H1 (cell line): ENCODE measurements around the gene TLE1. TPM values are rescaled to one million over a fixed set of nuclear protein-coding genes. Genes with fewer than 3 reads are reported as not detected.

Experiments used
- ATF3 ChIP-seq: IDR thresholded peaks from 2 replicates; pipeline ENCODE4 v1.6.1; 2011; ENCODE audit warnings: low read depth, mild to moderate bottlenecking, low read length; ENCODE audit not compliant: insufficient read depth
- BACH1 ChIP-seq: IDR thresholded peaks from 2 replicates; pipeline ENCODE4 v1.6.1; 2012; ENCODE audit warnings: low read length, improper control_type of control experiment
- BCL11A ChIP-seq, 2 experiments: IDR thresholded peaks; one replicate each; pipeline ENCODE4 v1.6.1; 2011; ENCODE audit warnings: low read depth in 2 of 2, low read length in 2 of 2, mild to moderate bottlenecking in 2 of 2
- CBX5 ChIP-seq: fragments of 300-800, 300-1000 bp; sonication (generic); IDR thresholded peaks from 2 replicates; pipeline ENCODE4 v1.7.1; 2016; ENCODE audit warnings: antibody characterized with exemption, low read length, low read depth
- CHD1 ChIP-seq: IDR thresholded peaks from 2 replicates; pipeline ENCODE4 v1.6.1; 2012; ENCODE audit warnings: low read depth, low read length, improper control_type of control experiment
- CHD2 ChIP-seq: IDR thresholded peaks from 2 replicates; pipeline ENCODE4 v1.6.1; 2012; ENCODE audit warnings: low read length, improper control_type of control experiment
- EGR1 ChIP-seq: IDR thresholded peaks from 2 replicates; pipeline ENCODE4 v1.6.1; 2011; ENCODE audit warnings: low read depth, low read length, borderline replicate concordance
- FOSL1 ChIP-seq: IDR thresholded peaks from 2 replicates; pipeline ENCODE4 v1.6.1; 2011; ENCODE audit warnings: mild to moderate bottlenecking, low read depth, low read length, moderate library complexity; ENCODE audit not compliant: insufficient read depth
- GABPA ChIP-seq: IDR thresholded peaks from 2 replicates; pipeline ENCODE4 v1.6.1; 2011; ENCODE audit warnings: mild to moderate bottlenecking, low read length, moderate library complexity, borderline replicate concordance; ENCODE audit not compliant: insufficient read depth
- GTF2F1 ChIP-seq: IDR thresholded peaks from 2 replicates; pipeline ENCODE4 v1.6.1; 2012; ENCODE audit warnings: low read depth, low read length, improper control_type of control experiment, borderline replicate concordance
- HDAC2 ChIP-seq, 2 experiments: fragments of 300-600 bp in 1 of 2; sonication (generic) in 1 of 2; IDR thresholded peaks; 2 replicates each; pipeline ENCODE4 v1.6.1; 2011 to 2012; ENCODE audit warnings: low read depth in 2 of 2, low read length in 2 of 2, mild to moderate bottlenecking in 2 of 2, moderate library complexity in 2 of 2, borderline replicate concordance in 1 of 2, inconsistent platforms in 1 of 2
- JUND ChIP-seq: IDR thresholded peaks from 2 replicates; pipeline ENCODE4 v1.6.1; 2011; ENCODE audit warnings: mild to moderate bottlenecking, improper control_type of control experiment, low read length
- MAX ChIP-seq: IDR thresholded peaks from 2 replicates; pipeline ENCODE4 v1.6.1; 2012; ENCODE audit warnings: inconsistent platforms
- NRF1 ChIP-seq: IDR thresholded peaks from 2 replicates; pipeline ENCODE4 v1.6.1; 2011; ENCODE audit warnings: mild to moderate bottlenecking, low read depth, low read length, improper control_type of control experiment
- POLR2A ChIP-seq, 2 experiments: IDR thresholded peaks; 1 replicate in 1 of 2; 2 replicates in 1 of 2; pipeline ENCODE4 v1.6.1; 2011; ENCODE audit warnings: low read depth in 2 of 2, low read length in 2 of 2, mild to moderate bottlenecking in 2 of 2; ENCODE audit errors: control extremely low read depth in 1 of 2
- RAD21 ChIP-seq, 2 experiments: IDR thresholded peaks in 1 of 2; conservative IDR thresholded peaks in 1 of 2; 2 replicates each; pipeline ENCODE4 v1.6.1; 2011; ENCODE audit warnings: low read depth in 2 of 2, low read length in 2 of 2, improper control_type of control experiment in 1 of 2, inconsistent platforms in 1 of 2, mild to moderate bottlenecking in 1 of 2, moderate library complexity in 1 of 2
- RBBP5 ChIP-seq: IDR thresholded peaks from 2 replicates; pipeline ENCODE4 v1.7.1; 2012; ENCODE audit warnings: low read depth, mild to moderate bottlenecking, inconsistent platforms, low read length, moderate library complexity, borderline replicate concordance
- RFX5 ChIP-seq: IDR thresholded peaks from 2 replicates; pipeline ENCODE4 v1.6.1; 2011; ENCODE audit warnings: low read depth, low read length, improper control_type of control experiment, borderline replicate concordance
- RXRA ChIP-seq: IDR thresholded peaks from 2 replicates; pipeline ENCODE4 v1.6.1; 2011; ENCODE audit warnings: low read depth, mild to moderate bottlenecking, low read length, moderate library complexity; ENCODE audit not compliant: insufficient read depth
- SAP30 ChIP-seq: fragments of 300-600 bp; sonication (generic); IDR thresholded peaks from 2 replicates; pipeline ENCODE4 v1.7.1; 2012; ENCODE audit warnings: low read length, moderate library complexity, mild to moderate bottlenecking, inconsistent platforms; ENCODE audit not compliant: insufficient read depth, insufficient replicate concordance
- SIX5 ChIP-seq: IDR thresholded peaks from 2 replicates; pipeline ENCODE4 v1.6.1; 2011; ENCODE audit warnings: mild to moderate bottlenecking, low read depth, low read length
- SP4 ChIP-seq: IDR thresholded peaks from 2 replicates; pipeline ENCODE4 v1.6.1; 2012; ENCODE audit warnings: low read length, inconsistent platforms
- SUZ12 ChIP-seq: fragments of 200-600 bp; sonication (generic); IDR thresholded peaks from 2 replicates; pipeline ENCODE4 v1.6.1; 2012; ENCODE audit warnings: mild to moderate bottlenecking, inconsistent platforms, low read length, moderate library complexity, mixed read lengths
- TEAD4 ChIP-seq: IDR thresholded peaks from 2 replicates; pipeline ENCODE4 v1.6.1; 2012; ENCODE audit warnings: low read depth, low read length, inconsistent platforms, mixed read lengths
- YY1 ChIP-seq: IDR thresholded peaks from 2 replicates; pipeline ENCODE4 v1.6.1; 2011; ENCODE audit warnings: low read depth, mild to moderate bottlenecking, low read length
- polyA plus RNA-seq, 7 experiments: library from polyadenylated mRNA; depleted of rRNA in 3 of 7; stranded (reverse) in 5 of 7; unstranded in 2 of 7; fragments of >200 nt in 5 of 7; fragments of 200-250 nt in 2 of 7; gene quantifications; 1 replicate in 5 of 7; 2 replicates in 1 of 7; 4 replicates in 1 of 7; pipeline versions ENCODE4 v1.2.1 to v1.2.3, GENCODE V29; 2011 to 2013; ENCODE audit warnings: missing spikeins in 2 of 7, mixed read lengths in 2 of 7
- total RNA-seq: library from RNA; stranded (reverse); fragmentation: NEBNext Ultra II Directional; extraction: Animal tissue kit (Norgen Biotek cat#: 25700); gene quantifications from 2 replicates; pipeline ENCODE4 v1.2.1, GENCODE V29; 2021

Gene TLE1
- total and polyA plus RNA-seq, 2 of the 8 experiments (the other 6 are each of a cell fraction or from before 2014, with no cell fraction given): 81.8 to 91.6 TPM

DNA sequence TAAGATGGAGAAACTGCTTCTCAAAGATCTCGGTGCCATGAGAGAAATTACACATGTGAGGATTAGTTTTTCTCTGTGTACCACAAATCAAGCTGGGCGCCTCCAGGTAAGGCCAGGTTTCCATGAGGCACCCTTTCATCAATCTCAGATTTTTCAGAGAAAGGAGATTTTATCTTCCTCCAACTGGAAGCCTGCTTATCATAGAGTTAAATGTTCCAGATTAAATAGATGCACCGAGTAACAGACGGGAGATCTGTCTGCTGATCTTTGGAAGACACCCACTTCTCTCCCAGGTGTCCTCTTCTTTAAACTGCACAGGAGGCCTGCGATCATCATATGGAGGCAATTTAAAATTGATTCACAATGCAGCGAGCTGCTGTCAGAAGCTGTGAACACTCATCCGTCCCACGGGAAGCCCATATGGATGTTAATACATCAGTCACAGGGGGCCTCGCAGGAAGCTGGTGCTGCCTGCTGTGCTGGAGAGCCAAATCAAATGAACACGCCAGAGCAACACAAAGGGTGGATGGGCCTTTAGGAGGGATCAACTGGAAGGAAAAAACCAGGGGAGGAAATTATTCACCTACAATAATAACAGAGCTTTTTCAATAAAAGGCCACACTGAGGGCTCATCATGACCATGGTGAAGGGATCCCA lies 93.3 kb downstream of the TLE1 start (continued):
- no peak for TF ChIP-seq BACH1
- no peak for TF ChIP-seq EGR1
- TF ChIP-seq SAP30: no peak
- no peak for TF ChIP-seq SIX5
- TF ChIP-seq BCL11A (IDR thresholded peaks at IDR 0.05; ENCODE audit: low read depth in 2 of 2, low read length in 2 of 2): peak; percentile 4 to 78
- no peak for TF ChIP-seq MAX
- TF ChIP-seq FOSL1: no peak
- no peak; a peak in 1 of 3 replicates for TF ChIP-seq POLR2A (IDR thresholded peaks at IDR 0.05; ENCODE audit: control extremely low read depth in 1 of 2, low read depth in 2 of 2, low read length in 2 of 2)
- no peak for TF ChIP-seq YY1
- no peak for TF ChIP-seq GTF2F1
- no peak for TF ChIP-seq SP4
- TF ChIP-seq RXRA: 0 out of 2 replicates have a peak, but pooled peaks have one; percentile 69
- no peak for TF ChIP-seq NRF1
- no peak for TF ChIP-seq RBBP5
- TF ChIP-seq CHD2: no peak
- TF ChIP-seq ATF3: no peak
- no peak for TF ChIP-seq RAD21 (IDR thresholded peaks at IDR 0.05 in 1 of 2, conservative IDR thresholded peaks at IDR 0.05 in 1 of 2; ENCODE audit: low read depth in 2 of 2, low read length in 2 of 2)
- TF ChIP-seq CBX5: no peak
- no peak for TF ChIP-seq RFX5
- no peak for TF ChIP-seq JUND
- TF ChIP-seq HDAC2 (IDR thresholded peaks at IDR 0.05; ENCODE audit: borderline replicate concordance in 1 of 2, low read depth in 2 of 2, low read length in 2 of 2): peak; percentile 92 to 96; a peak in 3 of 4 replicates
- TF ChIP-seq GABPA: no peak
- TF ChIP-seq CHD1: no peak
- no peak for TF ChIP-seq SUZ12
- no peak for TF ChIP-seq TEAD4
